GM19043 (cell line): Measurements from ENCODE around the gene C1QBP.
"Not testable (repeated sequence)": the region's sequence is repeated elsewhere in the genome, so short reads cannot be mapped to it uniquely, and the experiment has no call there.

Source experiments
- ATAC-seq: cut with Tn5 transposase; IDR thresholded peaks from one replicate; pipeline ENCODE4 v1.9.1; 2021; ENCODE audit warnings: low read depth; ENCODE audit not compliant: unreplicated experiment

Gene C1QBP, protein sequence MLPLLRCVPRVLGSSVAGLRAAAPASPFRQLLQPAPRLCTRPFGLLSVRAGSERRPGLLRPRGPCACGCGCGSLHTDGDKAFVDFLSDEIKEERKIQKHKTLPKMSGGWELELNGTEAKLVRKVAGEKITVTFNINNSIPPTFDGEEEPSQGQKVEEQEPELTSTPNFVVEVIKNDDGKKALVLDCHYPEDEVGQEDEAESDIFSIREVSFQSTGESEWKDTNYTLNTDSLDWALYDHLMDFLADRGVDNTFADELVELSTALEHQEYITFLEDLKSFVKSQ

DNA sequence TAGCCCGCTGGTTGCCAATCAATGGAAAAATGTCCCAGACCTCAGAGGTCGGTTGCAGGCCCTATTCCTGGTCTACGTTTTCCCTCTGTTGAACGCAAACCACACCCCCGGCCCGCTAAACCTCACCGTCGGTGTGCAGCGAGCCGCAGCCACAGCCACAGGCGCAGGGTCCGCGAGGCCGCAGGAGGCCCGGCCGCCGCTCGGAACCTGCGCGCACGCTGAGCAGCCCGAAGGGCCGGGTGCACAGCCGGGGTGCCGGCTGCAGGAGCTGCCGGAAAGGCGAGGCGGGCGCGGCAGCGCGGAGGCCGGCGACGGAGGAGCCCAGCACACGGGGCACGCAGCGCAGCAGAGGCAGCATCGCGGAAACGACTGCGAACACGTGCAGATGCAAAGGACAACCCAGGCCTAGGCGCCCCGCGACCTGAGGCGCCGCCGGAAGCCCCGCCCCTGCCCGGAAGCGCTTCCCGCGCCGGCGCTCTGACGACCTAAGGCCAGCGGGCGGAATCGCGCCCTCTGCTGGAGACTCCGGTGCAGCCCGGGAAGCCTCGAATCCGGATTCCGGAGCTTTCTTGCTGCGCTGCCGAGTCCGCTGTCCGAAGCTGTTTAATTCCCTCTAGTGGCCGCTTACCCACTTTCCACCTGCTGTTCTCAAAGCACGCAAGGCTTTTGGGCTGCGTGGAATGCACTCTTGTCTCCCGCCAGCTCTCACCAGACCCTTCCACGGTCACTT, at the start of gene C1QBP:
C1QBP (minus strand) TSS at position 440 of the 730 bp plus-strand sequence; CDS start at position 358, 82 bp downstream.
- peak; percentile 71 for ATAC-seq

DNA sequence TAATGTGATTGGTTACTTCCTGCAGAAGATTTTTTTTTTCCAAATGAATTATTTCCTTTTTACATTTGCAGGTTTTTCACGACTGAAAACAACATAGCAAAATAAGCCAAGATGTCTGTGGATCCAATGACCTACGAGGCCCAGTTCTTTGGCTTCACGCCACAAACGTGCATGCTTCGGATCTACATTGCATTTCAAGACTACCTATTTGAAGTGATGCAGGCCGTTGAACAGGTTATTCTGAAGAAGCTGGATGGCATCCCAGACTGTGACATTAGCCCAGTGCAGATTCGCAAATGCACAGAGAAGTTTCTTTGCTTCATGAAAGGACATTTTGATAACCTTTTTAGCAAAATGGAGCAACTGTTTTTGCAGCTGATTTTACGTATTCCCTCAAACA, 49.8 kb upstream of the C1QBP start:
- no peak for ATAC-seq

DNA sequence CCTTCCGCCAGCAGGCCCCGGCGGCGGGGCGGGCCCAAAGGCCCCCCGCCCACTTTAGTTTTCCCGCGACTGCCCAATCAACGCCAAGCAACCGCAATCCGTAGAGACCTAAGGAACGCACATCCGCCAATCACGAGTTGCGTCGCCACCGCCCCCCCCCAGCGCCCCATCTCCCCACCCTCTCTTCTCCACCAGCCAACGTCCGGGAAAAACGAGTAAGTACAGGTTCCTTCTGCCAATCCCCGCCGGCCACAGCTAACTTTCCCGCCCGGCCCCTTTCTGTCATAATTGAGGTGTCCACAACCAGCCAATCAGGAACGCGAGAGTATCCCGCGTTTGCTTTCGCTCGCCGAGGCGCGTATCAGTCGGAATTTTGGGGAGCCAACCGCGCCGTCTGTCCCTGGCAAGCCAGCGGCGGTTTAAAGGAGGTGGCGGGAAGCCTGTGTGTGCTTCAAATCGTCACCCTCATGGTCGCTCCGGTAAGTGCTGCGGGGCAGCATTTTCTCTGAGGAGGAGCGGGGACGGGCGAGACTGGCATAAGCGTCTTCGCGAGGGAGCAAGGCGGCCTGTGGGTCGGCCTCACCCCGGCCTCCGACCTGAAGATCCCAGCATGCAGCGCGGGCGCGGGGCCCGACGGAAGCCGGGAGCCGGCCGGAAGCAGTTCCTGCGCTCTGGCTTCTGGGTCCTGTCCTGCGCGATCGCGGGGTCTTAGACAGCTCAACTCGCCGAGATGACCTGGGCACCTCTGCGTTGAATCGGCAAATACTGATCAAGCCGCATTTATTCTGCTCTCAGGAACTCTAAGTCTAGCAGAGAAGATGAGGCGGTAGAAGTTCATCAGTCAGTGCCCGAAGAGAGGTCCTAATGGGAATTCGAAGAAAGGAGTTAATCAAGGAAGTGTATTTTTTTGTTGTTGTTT, 47.5 kb upstream of the C1QBP start, which contains the start of gene MIS12:
MIS12 (plus strand) TSS at position 361 of the 919 bp plus-strand sequence. CDS start 2,297 bp downstream, outside the sequence.
- ATAC-seq, result peak; percentile 80

DNA sequence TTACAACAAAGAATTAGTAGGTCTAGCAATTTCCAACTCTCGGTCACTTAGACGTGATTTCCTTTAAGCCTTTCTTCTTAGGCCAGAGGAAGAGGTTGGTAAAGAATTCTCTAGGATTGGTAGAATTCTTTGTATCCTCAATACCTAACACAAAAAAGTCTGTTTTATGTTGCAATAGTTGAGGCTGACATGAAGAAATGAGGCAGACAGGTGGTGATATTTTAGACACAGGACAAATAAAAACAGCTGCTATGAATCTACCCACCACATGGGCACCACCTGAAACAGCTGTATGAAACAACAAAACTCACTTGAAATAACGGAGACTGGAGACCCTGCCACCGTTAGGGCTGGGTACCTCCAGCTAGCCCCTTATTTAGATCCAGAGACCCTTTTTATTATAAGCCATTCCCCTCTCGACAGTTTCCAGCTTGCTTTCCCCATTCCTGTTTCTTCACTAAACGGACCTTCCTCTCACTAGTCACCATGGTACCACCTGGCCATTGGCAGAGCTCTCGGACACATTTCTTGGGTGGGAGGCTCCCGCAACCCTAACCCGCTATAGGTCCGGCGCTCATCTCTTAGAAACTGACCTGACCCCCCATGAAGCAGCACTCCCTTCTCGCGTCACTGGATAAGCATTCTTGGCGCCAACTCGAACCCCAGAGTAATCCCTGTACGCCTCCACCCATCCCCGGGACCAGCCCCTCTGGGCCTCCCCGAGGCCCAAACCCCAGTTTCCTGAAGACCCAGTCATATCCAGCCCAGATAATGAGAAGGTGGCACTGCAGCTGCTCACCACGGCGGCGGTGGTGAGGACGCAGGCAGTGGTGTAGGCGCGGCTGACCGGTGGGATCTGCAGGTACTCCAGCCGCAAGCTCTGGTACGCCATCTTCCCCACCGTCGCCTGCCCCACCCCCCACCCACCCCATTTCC, 46.6 kb upstream of the C1QBP start, which contains the start of gene DERL2:
DERL2 (minus strand) TSS at position 909 of the 936 bp plus-strand sequence; CDS start at position 892, 17 bp downstream.
- peak; percentile 13 for ATAC-seq

DNA sequence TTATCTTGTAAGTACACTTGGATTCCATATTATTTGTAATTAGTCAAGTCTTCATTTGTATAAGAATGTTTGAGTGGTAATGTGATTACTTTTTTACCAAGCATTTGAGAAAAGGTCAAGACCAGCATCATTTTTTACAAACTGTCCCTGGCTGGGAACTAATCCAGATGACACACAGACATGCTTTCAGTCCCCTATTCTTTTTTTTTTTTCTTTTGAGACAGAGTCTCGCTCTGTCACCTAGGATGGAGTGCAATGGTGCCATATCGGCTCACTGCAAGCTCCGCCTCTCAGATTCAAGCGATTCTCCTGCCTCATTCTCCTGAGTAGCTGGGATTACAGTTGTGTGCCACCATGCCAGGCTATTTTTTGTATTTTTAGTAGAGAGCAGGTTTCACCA, 42.5 kb upstream of the C1QBP start:
- no peak for ATAC-seq

DNA sequence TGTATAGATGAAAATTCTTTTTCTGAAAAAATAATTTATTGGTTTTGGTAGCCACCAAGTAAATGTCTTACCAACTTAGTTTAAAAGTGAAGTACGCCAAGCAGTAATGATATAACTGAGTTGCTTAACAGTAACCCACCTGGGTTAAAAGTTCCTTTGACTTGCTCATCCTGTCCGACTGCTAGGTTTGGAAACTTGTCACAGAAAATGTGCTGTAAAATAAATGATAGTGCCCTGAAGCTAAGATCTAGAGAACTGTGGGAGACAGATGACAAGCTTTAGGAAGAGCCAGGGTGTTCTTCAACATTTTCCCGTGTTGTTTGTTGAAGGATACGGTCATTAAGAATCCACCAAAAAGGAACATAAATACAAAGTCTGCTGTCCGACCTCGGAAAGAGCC, 42.0 kb upstream of the C1QBP start:
- no peak for ATAC-seq

DNA sequence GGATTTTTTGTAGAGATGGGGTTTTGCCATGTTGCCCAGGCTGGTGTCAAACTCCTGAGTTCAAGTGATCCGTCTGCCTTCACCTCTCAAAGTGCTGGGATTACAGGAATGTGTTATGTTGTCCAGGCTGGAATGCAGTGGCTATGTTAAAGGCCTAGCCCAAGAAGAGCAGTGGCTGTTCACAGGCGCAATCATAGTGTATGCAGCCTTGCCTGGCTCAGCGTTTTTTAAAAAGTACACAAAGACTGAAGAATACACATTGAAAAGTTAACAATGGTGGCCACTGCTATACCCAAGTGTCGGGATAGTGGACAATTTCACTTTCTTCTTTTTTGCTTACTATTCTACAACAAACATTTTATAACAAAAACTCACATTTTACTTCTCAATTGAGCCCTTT, 40.0 kb upstream of the C1QBP start:
- ATAC-seq, result no peak

DNA sequence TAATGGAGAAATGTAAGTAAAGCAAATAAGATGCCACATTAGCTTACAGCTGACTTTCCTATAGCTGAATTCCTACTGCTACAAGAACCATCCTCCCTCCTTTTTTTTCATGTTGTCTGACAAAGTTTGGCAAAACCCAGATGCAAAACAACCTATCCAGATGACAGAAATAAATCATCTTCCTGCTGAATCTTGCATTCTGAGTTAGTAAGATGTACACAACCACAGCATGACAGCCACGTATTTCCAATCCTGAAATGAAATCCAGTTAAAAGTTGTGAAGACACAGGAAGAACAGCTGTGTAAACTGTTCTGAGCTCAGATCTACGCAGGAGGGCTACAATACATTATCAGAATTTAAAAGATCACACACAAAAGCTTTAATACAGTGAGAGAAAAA, 35.0 kb upstream of the C1QBP start:
- ATAC-seq, result no peak

DNA sequence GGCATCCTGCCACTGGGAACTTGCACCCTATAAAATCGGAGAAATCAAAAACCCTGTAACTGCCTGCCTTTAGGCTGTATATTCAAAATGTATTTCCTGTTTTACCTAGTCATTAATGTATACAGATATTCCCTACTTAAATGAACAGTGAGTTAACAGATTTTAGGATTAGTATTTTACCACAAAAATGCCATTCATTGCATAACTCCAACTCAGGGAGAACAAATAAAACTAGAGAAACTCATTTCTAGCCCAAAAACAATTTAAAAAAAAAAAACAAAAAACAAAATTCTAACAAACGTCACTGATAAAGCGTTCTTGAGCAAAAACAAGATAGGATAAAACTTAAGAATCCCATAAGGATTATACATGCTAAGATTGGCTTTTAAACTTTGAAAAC, 33.6 kb upstream of the C1QBP start:
- no peak for ATAC-seq

DNA sequence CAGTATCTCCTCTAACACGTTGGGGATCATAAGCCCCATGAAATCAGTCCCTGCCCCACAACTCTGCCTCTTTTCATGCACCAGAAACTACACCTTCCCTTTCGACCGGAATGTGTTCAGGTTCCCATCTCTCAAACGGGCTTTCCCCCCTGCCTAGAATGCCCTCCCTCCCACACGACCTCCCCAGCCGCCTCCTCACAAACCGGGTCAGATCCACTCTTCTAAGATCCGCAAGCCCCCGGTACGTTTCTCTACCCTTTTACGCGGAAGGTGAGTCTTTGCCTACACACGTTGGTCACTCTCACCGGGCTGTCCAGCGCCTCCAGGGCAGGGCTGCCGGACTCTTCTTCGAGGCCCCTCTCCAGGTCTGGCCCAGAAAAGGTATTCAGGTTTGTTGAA, 29.1 kb upstream of the C1QBP start:
- ATAC-seq, result no peak

DNA sequence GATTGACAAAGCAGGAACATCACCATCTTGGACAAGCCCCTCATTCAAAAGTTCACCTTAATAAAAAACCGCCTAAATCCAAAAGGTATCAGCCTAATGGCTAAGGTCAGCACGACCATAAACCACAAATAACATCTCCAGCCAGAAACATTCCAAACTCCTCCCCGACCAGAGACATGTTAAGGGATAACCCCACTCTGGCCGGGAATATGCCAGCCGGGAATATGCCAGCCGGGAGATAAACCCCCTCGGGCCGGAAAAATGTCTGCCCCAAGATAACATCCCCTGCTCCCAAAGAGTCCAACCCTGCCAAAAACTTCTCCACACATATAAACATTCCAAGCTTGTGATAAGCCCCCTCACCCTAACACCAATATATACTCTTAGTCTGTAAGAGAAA, 28.5 kb upstream of the C1QBP start:
- no peak for ATAC-seq

DNA sequence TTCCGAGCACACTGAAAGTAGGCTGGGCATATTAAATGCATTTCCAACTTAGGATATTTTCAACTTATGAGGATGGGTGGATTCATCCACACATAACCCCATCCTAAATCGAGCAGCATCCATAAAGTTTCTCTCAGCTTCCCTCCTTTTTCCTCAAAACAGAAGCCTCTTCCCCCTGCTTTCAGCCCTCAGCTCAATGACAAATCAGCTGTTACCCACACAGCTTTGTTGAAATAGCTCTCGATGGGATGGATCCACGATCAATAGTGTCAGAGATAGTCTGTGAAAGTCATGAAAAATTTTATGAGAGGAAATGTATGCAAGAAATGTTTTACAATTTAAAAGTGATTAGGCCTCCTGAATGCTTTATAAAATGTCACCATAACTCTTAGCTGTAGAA, 27.3 kb upstream of the C1QBP start:
- ATAC-seq, result no peak

DNA sequence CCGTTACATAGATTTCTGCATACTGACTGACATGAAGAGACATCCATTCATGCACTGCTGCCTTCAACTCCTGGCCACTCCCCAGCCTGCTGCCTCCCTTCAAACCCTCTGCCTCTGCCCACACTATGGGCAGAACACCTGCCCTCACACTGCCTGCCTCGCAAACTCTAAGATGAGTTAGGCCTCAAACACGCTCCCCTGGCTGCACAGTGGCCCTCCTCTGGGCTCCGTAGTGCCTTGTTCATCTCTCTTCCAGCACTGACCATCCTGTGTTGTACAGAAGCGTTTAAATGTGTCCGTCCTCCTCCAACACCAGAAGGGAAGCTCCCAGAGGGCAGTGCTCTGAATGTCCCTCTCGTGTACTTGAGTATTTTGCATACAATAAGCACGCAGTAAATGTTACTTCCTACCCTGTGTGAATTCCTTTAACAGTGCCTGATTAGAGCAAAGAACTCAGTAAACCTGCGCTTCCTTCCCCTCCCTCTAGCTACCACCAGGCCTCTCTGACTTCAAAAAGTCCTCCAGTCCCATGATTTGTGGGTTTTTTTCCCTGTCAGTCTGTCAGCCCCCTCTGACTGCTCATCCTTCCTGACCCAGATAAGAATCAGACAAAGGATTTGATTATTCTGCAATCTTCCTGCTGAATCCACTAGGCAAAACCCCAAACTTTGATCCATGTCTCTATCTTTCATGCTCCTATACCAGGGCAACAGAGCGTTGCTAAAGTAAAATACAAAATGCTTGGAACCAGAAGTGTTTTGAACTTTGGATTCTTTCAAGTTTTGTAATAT, 26.0 kb upstream of the C1QBP start:
- ATAC-seq, result no peak

DNA sequence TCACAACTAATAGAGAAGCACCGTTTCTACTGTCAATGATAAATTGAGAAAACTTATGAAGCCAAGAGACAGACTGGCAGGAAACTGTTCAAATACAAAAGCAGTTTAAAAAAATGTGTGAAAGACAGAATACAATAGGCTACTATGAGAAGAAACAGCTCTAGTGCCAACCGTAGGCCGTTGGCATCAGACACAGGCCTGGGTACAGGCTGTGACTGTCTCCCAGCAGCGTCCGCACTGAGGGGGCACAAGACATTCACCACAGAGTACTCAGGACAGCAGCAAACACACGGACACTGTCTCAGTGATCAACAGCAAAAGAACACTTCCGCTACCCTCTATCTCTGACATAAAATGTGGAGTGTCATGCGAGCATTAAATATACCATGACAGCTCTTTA, 7.8 kb upstream of the C1QBP start:
- no peak for ATAC-seq

DNA sequence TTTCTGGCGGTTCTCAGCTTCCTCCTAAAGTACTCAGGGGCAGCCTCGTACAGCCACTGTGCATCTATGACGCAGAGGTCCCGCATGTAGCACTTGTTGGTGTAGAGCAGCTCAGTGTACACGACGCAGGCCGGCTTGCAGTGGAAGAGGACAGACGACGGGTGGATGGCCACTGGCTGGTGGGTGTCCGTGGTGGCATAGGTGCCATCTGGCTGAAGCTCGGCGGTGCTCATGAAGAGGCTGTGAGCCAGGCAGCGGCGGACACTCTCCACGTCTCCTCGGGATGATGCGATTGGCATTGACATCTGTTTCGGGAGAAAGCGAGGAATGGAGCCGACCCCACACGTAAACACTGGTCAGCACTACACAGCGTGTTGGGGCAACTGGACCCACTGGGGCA, 5.3 kb upstream of the C1QBP start:
- no peak for ATAC-seq

DNA sequence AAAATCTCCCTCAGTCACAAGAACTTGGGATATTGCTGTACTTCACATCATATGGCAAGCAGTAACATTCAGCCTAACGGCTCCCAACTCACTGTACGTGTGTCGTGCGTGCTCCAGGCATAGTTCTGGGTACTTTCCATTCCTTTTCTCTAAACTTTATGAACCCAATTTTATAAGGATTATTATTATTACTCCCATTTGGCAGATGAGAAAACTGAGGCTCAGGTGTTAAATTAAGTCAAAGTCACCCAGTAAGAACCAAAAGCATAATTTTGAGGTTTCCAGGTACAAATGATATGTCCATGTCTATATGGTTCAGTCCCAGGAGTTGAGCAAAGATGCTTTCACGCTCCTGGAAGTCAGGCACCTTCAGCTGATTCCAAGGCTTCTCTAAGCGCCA, 4.8 kb upstream of the C1QBP start:
- no peak for ATAC-seq

DNA sequence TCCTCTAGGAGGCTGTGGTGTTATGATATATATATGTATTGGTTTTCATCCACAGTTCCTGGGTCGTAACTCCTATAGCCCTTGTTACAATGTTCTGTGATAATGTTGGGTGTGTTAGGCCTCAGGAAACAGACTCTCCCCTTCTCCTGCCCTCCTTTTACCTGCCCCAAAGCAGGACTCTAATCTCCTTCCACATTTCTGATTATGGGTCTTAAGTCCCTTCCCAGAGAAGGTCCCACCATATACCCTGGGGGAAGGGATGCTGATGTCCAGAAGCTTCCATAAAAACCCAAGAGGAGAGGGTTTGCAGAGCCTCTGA, 450 bp upstream of the C1QBP start:
- ATAC-seq, result no peak

DNA sequence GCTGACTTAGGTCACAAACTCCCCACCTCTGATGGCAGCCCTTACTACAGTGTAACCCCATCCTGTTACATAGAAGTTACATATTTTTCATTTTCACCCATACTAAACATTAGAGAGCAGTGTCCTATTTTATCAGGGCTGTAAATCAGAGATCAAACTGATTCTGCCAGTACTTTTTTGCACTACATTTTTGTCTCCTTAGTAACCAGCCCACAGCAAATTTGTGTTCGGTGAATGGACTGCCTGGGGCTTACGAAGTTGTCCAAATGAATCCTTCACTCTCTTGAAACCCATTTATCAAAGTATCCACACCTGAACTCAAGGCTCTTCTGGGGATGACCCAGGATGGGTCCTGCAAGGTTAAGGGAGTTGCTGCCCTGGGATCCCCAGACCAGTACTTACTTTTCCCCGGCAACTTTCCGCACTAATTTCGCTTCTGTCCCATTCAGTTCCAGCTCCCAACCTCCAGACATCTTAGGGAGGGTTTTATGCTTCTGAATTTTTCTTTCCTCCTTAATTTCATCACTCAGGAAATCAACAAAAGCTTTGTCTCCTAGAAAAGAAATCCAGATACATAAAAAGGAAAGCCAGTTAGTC, 1.1 kb downstream of the C1QBP start:
- ATAC-seq, result no peak

DNA sequence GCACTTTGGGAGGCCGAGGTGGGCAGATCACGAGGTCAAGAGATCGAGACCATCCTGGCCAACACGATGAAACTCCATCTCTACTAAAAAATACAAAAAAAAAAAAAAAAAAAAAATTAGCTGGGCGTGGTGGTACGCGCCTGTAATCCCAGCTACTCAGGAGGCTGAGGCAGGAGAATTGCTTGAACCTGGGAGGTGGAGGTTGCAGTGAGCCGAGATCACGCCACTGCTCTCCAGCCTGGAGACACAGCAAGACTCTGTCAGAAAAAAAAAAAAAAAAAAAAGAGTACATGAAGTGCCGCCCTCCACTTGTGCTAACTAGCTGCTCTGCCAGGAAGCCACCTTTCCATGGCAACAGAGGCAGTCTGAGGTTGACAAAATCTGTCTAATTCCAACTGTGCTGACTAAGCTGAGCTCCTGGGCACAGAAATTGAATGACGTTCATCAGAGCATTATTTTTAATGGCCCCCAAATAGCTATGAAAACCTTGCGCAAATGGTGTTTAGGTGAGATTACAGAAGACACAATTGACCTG, 3.1 kb downstream of the C1QBP start:
- not testable (repeated sequence) for ATAC-seq
